A673 (cell line): ENCODE results near the gene MICAL2.

Source experiments
- CTCF ChIP-seq: fragments of 300-800, 200-600 bp; sonication (generic); conservative IDR thresholded peaks from 2 replicates; pipeline ENCODE4 v1.5.1; 2017; ENCODE audit warnings: low read depth, mild to moderate bottlenecking, antibody characterized with exemption, low read length, moderate library complexity, mixed read lengths
- EZH2 ChIP-seq: fragments of 200-600 bp; sonication (generic); IDR thresholded peaks from 2 replicates; pipeline ENCODE4 v1.6.1; 2017; ENCODE audit warnings: borderline replicate concordance, low read depth, mild to moderate bottlenecking, mixed read lengths, antibody characterized with exemption, low read length; ENCODE audit not compliant: poor library complexity, severe bottlenecking

- TF ChIP-seq CTCF (no peak), EZH2 (no peak)
These were observed 23.8 kb downstream of the MICAL2 start for GRCh38 chr11:12134236-12134585.
